Stimulated activated CD4-positive, alpha-beta T cell treated with anti-CD3 and anti-CD28 coated beads, Interleukin-12 subunit alpha, Interleukin-12 subunit beta, amount 100 ng/mL, for 24 hours (primary cell): Measurements from ENCODE around the gene CCDC71L.
A peak's percentile ranks its signal among the peaks of the same experiment; 100 is the strongest.
"Not testable (repeated sequence)": the region's sequence is repeated elsewhere in the genome, so short reads cannot be mapped to it uniquely, and the experiment has no call there.

Source experiments
- DNase-seq, 2 experiments: peaks; one replicate each; pipeline ENCODE4 v3.0.0-alpha.2; 2020; ENCODE audit warnings: low read depth in 2 of 2

Gene CCDC71L

DNA sequence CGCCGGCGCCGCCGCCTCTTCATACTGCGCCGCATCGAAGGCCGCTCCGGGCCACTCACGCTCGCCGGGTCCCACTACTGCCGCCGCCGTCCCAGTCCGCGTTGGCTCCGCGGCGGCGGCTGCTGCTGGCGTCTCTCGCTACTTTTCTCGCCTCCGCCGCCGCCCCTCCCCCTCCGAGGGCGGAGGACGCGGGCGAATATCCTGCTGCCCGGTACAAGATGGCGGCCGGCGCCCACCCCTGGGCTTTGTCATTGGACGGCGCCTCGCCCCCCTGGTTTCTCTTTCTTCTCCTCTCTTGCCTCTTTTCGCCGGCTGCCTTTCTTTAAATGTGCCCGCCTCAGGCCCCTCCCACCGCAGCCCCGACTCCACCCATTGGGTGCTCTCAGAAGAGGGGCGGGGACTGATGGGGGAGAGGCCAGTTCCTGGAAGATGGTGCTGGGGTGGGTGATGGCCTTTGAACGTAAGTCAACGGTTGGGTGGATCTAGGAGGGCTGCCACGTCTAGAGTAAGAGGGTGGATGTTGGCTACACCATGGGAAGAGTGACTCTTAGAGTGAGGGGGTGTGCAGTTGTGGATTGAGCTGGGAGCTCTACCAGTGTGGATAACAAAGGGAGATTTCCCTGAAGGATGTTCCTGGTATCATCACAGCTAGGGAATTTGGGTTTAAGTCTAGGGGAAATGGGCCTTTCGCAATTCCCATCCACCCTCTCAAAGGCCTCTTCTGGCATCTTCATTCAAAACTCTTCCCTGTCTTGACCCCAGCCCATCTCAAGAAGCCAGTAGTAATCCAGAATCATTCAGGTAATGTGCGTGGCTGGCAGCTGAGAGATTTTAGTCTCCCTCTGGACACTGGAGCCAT is at the start of gene CCDC71L:
CCDC71L (minus strand) TSS at position 297 of the 859 bp plus-strand sequence; CDS start at position 35, 262 bp downstream.
- peak; percentile 83 to 89 for DNase-seq

DNA sequence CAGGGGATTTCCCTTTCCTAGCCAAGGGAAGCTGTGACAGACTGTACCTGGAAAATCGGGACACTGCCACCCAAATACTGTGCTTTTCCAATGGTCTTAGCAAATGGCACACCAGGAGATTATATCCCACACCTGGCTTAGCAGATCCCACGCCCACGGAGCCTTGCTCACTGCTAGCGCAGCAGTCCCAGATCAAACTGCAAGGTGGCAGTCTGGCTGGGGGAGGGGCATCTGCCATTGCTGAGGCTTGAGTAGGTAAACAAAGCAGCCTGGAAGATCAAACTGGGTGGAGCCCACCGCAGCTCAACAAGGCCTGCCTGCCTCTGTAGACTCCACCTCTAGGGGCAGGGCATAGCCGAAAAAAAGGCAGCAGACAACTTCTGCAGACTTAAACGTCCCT is 48.6 kb upstream of the CCDC71L start:
- not testable (repeated sequence) for DNase-seq

DNA sequence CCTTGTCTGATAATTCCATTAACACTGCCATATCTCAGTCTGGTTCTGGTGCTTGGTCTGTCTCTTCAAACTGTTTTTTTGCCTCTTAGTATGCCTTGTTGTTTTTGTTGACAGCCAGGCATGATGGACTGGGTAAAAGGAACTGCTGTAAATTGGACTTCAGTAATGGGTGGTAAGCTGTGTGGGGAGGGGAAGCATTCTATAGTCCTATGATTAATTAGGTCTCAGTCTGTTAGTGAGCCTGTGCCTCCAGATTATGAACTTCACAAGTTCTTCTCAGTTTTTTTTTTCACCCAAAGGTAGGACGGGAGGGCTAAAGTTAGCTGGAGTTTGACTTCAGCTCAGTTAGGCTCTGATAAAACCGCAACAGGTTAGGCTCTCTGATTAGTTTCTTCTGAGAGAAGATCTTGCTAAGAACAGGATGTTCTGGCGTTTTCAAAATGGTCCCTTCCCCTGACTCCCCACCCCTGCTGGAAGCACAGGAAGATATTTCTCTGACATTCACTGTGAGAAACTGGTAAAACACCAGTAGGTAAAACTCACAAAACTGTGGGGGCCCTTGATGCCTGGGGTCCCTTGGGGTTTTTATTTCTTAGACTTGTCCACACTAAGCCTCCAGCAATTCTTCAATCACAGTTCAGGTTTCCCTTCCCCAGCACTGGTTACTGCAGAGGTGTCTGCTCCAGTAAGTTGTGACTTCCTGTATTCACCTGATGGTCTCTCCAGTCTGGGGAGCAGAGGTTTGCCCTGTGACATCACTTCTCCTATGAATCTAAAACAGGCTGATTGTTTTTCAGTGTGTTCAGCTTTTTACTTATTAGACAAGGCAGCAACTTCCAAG is 43.3 kb upstream of the CCDC71L start:
- DNase-seq = no peak

DNA sequence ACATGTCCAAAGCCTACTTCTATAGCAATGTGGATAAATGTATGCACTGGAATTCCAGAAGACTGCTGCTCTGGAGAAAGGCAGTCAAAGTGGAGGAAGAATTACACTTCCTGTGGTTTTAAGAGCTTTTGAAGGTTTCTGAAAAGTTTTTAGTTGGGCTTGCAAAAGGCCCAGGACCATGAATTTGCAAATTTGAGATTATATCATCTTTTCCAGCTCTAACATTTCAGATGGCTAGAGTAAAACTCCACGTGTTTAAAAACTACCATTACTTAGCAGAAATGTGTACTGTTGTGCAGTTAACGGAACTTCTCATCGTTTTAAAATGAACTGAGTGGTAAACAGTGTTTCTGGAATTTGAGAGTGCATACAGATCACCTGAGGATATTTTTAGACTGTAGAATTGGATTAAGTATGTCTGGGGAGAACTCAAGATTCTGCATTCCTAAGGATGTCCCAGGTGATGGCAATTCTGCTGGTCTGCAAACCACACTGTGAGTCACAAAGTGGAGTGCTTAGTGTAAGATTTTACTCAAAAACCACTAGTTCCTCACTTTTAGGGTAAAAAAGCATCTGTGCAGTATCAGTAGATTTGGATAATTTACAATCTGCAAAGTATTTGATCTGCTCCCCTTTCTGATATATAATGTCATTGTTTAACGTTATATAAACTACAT is 32.9 kb upstream of the CCDC71L start:
- DNase-seq = no peak

DNA sequence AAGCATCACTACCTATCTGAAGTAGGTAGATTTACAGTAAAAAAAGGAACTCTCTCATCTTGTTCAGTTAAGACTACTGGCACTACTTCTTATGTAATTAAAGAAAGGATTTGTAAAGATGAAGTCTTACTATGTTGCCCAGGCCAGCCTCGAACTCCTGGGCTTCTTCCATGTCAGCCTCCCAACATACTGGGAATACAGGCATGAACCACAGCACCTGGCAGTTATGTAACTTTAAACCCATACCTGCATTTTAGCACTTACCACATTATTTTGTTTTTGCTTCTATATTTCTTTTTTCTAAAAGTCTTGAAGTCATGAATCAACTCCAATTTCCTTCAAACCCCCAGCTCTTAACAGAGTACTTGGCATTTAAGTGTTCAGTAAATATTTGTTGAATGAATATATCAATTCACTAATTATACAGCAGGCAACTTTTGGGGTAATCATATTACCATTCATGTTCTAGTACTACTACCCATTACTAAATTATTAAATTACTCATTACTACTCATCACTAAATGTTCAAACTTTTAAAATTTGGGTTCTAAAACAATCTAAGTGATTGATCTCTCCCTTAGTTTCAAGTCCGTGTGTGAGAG is 31.6 kb upstream of the CCDC71L start:
- DNase-seq = no peak

DNA sequence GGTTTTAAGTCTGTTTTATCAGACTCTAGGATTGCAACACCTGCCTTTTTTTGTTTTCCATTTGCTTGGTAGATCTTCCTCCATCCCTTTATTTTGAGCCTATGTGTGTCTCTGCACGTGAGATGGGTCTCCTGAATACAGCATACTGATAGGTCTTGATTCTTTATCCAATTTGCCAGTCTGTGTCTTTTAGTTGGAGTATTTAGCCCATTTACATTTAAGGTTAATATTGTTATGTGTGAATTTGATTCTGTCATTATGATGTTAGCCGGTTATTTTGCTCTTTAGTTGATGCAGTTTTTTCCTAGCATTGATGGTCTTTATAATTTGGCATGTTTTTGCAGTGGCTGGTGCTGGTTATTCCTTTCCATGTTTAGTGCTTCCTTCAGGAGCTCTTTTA is 27.2 kb upstream of the CCDC71L start:
- not testable (repeated sequence) for DNase-seq

DNA sequence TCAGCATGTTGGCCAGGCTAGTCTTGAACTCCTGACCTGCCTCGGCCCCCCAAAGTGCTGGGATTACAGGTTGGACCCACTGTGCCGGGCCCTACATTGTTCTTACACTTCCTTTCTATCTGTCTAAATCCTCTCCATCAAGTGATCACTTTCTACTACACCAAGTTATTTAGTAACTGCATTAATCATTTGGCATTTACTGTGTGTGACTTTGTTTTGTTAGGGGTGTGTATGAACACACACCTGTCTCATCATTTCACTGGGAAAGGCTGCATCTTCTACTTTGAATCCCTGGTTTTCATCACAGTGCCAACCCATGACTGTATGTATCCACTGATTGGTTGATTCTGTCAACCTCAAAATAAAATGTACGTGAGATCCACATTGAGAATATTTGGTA is 23.0 kb upstream of the CCDC71L start:
- no peak for DNase-seq

DNA sequence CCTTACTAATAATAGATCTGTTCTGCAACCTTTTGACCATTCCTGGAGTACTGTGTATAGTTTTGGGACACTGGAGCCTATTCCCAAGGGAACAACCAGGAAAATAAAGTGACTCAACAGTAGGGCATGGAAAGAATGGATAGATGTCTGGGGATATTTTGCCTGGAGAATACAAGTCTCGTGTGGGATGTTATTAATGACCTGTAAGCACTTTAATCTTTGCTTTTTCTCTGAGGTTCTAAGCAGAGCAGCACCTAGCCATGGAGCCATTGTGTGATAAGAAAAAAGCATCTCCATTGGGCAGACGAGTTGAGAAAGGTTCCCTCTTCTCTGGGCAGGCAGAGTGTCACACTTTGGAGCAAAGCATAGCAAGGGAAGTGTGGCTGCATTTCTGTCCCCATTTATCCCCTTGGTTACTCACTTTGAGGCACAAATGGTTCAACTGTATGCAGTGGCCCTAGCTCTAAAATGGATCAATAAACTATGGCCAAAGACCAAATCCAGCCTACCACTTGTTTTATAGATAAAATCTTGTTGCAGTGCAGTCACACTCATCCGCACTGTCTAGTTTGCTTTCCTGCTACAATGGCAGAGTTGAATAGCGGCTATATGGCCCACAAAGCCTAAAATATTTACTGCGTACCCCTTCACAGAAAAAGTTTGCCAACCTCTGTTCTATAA is 21.0 kb upstream of the CCDC71L start:
- no peak for DNase-seq

DNA sequence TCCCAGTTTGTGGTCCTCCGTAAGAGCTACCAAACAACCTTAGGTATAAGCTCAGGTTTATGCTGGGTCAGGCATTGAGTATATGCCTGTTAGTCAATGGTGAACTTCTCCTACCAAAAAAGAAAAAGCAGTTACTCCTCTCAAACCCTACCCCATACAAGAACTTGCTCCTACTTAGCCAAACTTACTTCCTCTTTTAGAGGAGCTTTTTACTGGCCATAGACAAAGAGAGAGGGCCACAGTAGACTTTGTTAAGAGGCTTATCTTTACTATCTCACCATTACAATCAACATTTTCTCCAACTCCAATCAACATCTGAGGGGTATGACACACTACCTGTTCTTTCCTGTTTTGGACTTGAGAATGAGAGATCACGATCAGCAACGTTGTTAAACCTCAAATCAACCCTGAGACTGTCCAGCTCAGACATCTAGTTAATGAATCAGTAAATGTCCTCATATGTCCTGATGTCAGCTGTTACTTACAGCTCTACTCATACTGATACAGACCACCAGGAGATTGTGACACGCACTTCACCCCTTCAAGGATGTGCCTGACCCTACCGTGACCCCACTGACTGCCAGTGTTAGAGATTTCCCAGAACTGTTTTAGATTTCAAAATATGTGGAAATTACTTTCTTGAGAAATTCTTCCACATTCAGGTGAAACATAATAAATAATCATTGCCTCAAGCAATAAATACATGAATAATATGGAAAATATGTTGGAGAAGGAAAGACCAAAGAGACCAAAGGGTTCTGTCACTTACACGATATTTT is 18.4 kb upstream of the CCDC71L start:
- DNase-seq = peak in 1 of 2 experiments; percentile 2

DNA sequence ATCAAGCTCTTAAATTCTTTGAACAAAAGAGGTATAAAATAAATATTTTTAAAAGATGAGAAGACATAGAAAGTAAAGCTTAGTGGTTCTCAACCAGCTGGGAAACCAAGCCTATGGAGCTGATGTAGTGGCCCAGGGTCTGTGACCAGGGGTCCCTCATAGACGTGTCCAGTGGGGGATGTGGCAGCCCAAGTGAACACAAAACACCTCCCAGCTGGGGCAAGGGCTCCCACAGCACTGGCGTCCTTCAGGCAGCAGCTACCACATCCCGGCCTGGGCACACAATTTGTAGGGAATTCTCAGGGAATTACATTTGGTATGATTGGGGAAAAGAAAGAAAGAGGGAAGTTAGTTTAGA is 17.8 kb upstream of the CCDC71L start:
- no peak for DNase-seq

DNA sequence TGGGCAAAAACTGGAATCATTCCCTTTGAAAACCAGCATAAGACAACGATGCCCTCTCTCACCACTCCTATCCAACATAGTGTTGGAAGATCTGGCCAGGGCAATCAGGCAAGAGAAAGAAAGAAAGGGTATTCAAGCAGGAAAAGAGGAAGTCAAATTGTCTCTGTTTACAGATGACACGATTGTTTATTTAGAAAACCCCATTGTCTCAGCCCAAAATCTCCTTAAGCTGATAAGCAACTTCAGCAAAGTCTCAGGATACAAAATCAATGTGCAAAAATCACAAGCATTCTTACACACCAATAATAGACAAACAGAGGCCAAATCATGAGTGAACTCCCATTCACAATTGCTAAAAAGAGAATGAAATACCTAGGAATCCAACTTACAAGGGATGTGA is 15.5 kb upstream of the CCDC71L start:
- not testable (repeated sequence) for DNase-seq

DNA sequence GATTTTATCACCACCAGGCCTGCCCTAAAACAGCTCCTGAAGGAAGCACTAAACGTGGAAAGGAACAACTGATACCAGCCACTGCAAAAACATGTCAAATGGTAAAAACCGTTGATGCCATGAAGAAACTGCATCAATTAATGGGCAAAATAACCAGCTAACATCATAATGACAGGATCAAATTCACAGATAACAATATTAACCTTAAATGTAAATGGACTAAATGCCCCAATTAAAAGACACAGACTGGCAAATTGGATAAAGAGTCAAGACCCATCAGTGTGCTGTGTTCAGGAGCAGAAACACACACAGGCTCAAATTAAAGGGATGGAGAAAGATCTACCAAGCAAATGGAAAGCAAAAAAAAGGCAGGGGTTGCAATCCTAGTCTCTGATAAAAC is 12.7 kb upstream of the CCDC71L start:
- not testable (repeated sequence) for DNase-seq

DNA sequence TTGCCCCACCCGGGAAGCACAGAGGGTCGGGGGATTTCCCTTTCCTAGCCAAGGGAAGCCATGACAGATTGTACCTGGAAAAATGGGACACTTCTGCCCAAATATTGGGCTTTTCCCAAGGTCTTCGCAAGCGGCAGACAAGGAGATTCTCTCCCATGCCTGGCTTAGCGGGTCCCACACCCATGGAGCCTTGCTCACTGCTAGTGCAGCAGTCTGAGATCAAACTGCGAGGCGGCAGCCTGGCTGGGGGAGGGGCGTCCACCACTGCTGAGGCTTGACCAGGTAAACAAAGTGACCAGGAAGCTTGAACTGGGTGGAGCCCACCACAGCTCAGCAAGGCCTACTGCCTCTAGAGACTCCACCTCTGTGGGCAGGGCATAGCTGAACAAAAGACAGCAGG is 11.0 kb upstream of the CCDC71L start:
- not testable (repeated sequence) for DNase-seq

DNA sequence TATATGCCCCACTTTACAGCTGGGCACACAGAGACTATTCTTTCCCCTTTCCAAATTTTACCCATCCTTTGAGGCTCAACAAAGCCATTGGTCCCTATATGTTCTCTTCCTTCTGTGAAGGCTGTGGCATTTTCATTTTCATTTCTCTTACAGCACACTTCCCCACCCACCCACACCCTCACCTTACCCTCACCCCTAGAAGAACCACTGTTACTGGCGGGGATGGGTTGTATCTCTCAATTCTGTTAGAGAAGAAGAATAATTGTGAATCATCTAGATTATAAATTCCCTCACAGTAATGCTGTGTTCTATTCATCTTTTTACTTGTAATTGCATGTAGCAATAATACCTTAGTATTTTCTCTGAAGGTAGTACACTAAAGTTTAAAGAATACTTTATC is 10.2 kb upstream of the CCDC71L start:
- no peak for DNase-seq

DNA sequence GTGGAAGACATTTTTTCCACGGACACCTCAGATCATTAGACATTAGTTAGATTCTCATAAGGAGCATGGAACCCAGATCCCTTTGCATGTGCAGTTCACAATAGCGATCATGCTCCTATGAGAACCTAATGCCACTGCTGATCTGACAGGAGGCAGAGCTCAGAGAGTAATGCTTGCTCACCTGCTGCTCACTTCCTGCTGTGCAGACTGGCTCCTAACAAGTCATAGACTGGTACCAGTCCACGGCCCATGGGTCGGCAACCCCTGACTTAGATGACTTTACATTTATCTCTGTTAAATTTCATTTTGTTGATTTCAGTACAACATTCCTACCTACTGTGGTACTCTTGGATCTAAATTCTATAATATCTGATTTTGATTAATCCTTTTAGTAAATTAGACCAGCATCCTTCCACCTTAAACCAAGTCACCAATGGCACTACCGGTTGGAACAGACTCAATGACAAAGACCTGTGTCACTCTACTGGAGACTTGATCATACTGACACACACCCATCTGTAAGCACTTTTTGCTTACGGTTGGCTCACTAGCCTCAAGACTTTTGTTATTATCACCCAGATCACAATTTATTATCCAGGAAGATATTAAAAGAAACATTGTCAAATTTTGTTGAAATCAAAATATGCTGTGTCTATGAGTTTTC is 8.0 kb upstream of the CCDC71L start:
- no peak for DNase-seq

DNA sequence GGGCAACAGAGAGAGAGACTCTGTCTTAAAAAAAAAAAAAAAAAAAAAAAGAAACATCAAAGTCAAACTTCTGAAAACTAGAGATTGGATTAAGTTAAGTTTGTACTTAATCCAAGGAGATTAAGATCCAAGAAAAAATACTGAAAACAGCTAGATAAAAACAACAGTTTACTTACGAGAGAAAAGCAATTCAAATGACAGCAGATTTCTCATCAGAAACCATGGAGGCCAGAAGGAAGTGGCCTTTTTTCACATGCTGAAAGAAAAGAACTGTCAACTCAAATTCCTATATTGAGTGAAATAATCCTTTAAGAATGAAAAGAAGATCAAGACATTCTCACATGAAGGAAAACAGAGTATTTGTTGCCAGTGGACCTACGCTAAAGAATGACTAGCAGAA is 5.4 kb upstream of the CCDC71L start:
- DNase-seq = no peak

DNA sequence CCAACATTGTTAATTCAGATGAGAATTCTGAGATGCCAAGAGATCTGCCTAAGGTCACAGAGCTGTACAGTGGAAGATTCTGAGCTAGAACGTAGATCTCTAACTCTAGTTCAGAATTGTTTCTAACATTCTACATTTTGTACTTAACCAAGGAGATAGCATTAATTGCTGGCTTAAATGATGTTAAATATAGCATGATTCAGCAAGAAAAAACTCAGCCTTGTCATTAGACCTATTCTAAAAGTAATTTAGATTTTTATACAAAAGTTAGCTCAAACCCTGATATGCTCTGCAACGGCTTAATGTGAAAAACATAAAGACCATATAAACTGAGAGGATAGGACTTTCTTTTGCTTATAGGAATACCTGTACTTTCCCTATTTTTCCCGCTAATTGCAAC is 3.4 kb upstream of the CCDC71L start:
- no peak for DNase-seq

DNA sequence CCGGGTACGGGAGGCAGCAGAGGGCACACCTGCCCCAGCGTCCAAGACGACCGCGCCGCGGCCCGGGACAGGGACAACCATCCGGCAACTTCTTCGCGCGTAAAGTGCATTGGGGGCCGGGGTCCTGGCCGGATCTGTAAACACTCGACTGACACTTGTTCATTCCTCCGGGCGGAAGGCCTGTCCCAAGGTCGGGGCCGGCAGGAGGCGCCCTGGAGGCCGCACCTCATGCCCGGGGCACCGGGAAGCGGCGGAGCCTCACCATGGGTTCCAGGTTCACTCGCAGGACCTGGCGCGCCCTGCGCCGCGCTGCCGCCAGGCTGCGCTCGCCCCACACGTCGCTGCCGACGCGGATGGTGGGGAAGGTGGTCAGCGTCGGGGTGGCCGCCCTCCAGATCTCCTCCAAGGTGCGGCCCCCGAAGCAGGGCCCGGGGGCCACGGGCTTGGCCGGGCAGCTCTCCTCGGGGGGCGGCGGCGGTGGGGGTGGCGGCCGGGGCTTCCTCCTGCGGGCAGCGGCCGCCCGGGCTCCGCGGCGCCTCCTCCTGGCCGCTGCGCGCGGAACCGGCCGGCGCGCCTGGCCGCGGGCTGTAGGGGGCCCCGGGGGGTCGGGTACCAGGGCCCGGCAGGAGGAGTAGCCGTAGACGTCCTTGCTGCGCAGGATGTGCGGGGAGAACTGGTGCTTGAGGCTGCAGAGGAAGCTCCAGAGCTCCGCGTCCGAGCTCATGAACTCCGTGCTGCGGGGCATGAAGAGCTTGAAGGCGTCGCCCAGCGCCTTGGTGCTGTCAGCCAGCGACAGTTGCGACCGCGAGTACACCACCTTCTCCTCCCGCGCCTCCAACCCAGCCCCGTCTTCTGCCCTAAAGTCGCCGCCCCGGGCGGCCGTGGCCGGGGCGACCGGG is 746 bp downstream of the CCDC71L start:
- DNase-seq = peak; percentile 70 to 78
